ENCODE data around the gene AGBL1.

The AGBL1 gene

DNA sequence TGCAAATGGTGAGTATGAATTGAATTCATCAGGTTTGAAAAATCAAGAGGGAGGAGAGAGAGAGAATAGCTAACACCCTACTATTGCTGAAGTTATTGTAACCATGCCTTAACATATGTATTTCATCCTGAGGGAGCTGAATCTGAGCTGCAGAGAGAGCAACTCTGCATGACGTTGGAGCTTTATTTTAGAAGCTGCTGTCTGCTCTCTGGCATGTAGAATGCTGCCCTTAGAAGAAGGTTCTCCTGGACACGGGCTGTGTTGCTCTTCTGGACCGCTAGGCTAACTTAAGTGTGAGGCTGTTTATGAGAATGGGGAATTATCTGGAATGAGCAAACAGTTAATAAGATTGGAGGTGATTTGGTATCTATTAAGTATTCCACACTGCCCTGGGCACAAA is 814.6 kb downstream of the AGBL1 start:
- Mint-ChIP-seq H3K4me3 (no peak overlapping the region), H3K27ac (no peak overlapping the region), H3K36me3 (ENCODE audit: low read depth) (no peaks in the 10 kb centered on the region), H3K9me3 (peaks cover 7% of the 10 kb centered on the region), H3K27me3 (ENCODE audit: low read depth) (peaks cover 4% of the 10 kb centered on the region), H3K4me1 (no peaks in the 10 kb centered on the region)
- TF ChIP-seq CTCF (IDR thresholded peaks at IDR 0.05; ENCODE audit: unreplicated experiment in 3 of 3) = no peak

DNA sequence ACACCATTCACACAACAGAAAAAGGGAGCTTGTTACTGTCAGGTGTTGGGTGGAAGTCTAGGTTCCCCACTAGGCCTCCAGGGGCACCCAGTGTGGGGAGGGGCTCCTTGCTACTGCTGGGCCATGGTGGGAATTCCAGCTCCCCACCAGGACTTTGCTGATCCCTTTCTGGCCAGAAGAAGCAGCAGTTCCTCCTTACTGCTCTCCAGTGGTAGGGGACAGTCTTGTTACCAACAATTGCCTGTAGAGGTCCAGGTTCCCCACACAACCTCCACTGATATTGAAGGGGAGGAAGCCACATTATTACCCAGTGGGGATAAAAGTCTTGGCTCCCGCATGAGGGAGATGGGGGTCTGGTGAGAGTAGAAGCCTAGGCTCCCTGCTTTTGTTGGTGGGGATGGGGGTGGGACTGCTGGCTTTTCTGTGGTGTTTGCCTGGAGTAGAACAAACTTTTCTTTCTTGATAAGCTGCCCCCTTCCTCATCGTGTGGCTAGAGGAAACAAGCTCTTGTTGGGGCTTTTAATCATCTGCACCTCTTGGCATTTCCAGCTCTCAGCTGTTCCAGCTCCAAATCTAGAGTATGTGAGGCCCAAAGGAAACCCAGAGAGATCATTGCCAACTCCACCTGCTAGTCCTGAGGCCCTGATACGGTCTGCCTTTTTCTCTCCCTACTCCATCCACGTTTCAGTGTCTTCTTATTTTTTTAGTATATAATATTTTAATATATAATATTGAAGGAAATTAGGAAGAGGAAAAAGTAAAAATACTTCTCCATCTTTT is 824.2 kb downstream of the AGBL1 start:
- H3K4me3 Mint-ChIP-seq = no peak overlapping the region
- TF ChIP-seq CTCF (IDR thresholded peaks at IDR 0.05; ENCODE audit: unreplicated experiment in 3 of 3) = no peak
- peaks cover 7% of the 10 kb centered on the region for H3K27me3 Mint-ChIP-seq (ENCODE audit: low read depth)
- no peak overlapping the region for H3K27ac Mint-ChIP-seq
- peaks cover 3% of the 10 kb centered on the region for H3K9me3 Mint-ChIP-seq
- H3K4me1 Mint-ChIP-seq = no peaks in the 10 kb centered on the region
- H3K36me3 Mint-ChIP-seq (ENCODE audit: low read depth) = no peaks in the 10 kb centered on the region

- H3K4me1 Mint-ChIP-seq = no peaks in the 10 kb centered on the region
- peaks cover 3% of the 10 kb centered on the region for H3K9me3 Mint-ChIP-seq
- no peaks in the 10 kb centered on the region for H3K36me3 Mint-ChIP-seq (ENCODE audit: low read depth)
- no peak overlapping the region for H3K27ac Mint-ChIP-seq
- no peak for TF ChIP-seq CTCF (IDR thresholded peaks at IDR 0.05; ENCODE audit: unreplicated experiment in 3 of 3)
- H3K4me3 Mint-ChIP-seq = no peak overlapping the region
- peaks cover 7% of the 10 kb centered on the region for H3K27me3 Mint-ChIP-seq (ENCODE audit: low read depth)
Observed at GRCh38 chr15:86905625-86906256, 826.1 kb downstream of the AGBL1 start.

DNA sequence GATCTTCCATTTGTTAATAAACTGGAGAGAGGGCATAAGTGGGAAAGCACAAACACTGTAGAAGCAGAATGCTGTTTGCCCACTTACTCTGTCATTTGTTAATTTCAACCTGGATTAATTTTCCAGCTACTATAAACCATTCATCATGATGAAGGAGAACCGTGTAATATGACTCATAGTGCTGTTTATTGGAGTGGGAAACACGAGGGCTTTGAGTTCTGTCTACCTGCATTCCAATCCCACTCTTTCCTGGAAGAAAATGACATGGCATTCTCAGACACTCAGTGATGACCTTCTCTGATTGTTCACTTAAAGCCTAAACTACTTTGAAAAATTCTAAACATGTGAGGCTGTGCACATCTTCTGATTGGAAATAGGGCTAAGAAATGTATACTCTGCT is 826.7 kb downstream of the AGBL1 start:
- peaks cover 3% of the 10 kb centered on the region for H3K9me3 Mint-ChIP-seq
- no peak overlapping the region for H3K27ac Mint-ChIP-seq
- H3K27me3 Mint-ChIP-seq (ENCODE audit: low read depth) = peaks cover 7% of the 10 kb centered on the region
- no peak overlapping the region for H3K4me3 Mint-ChIP-seq
- no peaks in the 10 kb centered on the region for H3K36me3 Mint-ChIP-seq (ENCODE audit: low read depth)
- no peak for TF ChIP-seq CTCF (IDR thresholded peaks at IDR 0.05; ENCODE audit: unreplicated experiment in 3 of 3)
- no peaks in the 10 kb centered on the region for H3K4me1 Mint-ChIP-seq

DNA sequence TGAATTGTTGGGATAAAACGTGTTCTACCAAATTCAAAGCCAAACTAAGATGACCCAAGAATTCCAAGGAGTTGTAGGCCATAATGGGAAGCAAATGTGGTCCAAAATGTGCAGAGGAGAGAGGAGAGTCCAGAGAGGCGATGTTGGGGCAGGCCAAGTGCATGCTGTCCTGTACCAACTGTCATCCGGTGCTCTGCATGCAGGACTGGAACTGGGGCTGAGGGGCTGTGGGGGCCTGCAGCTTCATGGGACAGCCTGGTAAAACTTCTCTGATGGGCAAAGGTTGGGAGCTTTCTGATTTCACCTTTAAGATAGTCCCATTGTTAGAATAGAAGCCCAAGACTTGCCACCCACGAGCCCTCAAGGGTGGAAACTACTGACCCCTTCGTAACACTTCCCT is 831.4 kb downstream of the AGBL1 start:
- H3K36me3 Mint-ChIP-seq (ENCODE audit: low read depth) = no peaks in the 10 kb centered on the region
- no peaks in the 10 kb centered on the region for H3K4me1 Mint-ChIP-seq
- H3K9me3 Mint-ChIP-seq = no peaks in the 10 kb centered on the region
- H3K4me3 Mint-ChIP-seq = no peak overlapping the region
- no peak for TF ChIP-seq CTCF (IDR thresholded peaks at IDR 0.05; ENCODE audit: unreplicated experiment in 3 of 3)
- no peak overlapping the region for H3K27ac Mint-ChIP-seq
- peaks cover 9% of the 10 kb centered on the region for H3K27me3 Mint-ChIP-seq (ENCODE audit: low read depth)

GRCh38 chr15:86912661-86913060 is 833.0 kb downstream of the AGBL1 start:
- Mint-ChIP-seq H3K4me3 (no peak overlapping the region), H3K36me3 (ENCODE audit: low read depth) (no peaks in the 10 kb centered on the region), H3K4me1 (no peaks in the 10 kb centered on the region), H3K27ac (no peak overlapping the region), H3K27me3 (ENCODE audit: low read depth) (peaks cover 6% of the 10 kb centered on the region), H3K9me3 (no peaks in the 10 kb centered on the region)
- TF ChIP-seq CTCF (IDR thresholded peaks at IDR 0.05; ENCODE audit: unreplicated experiment in 3 of 3) = no peak

Data from nephron (organoid).